GM19240 (cell line): ENCODE data around the gene LGALS9C.
"Not testable (repeated sequence)": the region's sequence is repeated elsewhere in the genome, so short reads cannot be mapped to it uniquely, and the experiment has no call there.

ENCODE experiments used
- DNase-seq: peaks from one replicate; pipeline ENCODE4 v3.0.0; 2011; ENCODE audit warnings: low spot score; ENCODE audit not compliant: insufficient read length

Gene LGALS9C

GRCh38 chr17:18478362-18478761 lies 1.8 kb downstream of the LGALS9C start:
- not testable (repeated sequence) for DNase-seq

GRCh38 chr17:18478977-18479595 lies 2.5 kb downstream of the LGALS9C start:
- not testable (repeated sequence) for DNase-seq

GRCh38 chr17:18481775-18482174 lies 5.2 kb downstream of the LGALS9C start:
- not testable (repeated sequence) for DNase-seq

- DNase-seq = not testable (repeated sequence)
These were observed 9.4 kb downstream of the LGALS9C start for GRCh38 chr17:18485936-18486464.

- not testable (repeated sequence) for DNase-seq
These were observed 11.0 kb downstream of the LGALS9C start for GRCh38 chr17:18487633-18488032.

- DNase-seq = not testable (repeated sequence)
These were observed 12.0 kb downstream of the LGALS9C start for GRCh38 chr17:18488622-18489021.

GRCh38 chr17:18490016-18490415 lies 13.4 kb downstream of the LGALS9C start:
- DNase-seq = not testable (repeated sequence)

GRCh38 chr17:18492712-18493480 lies 16.3 kb downstream of the LGALS9C start:
- not testable (repeated sequence) for DNase-seq

GRCh38 chr17:18494250-18494768 lies 17.7 kb downstream of the LGALS9C start:
- not testable (repeated sequence) for DNase-seq

GRCh38 chr17:18497044-18497443 lies 20.5 kb downstream of the LGALS9C start:
- DNase-seq = not testable (repeated sequence)

GRCh38 chr17:18499100-18499499 lies 22.5 kb downstream of the LGALS9C start:
- DNase-seq = not testable (repeated sequence)

GRCh38 chr17:18499756-18500155 lies 23.2 kb downstream of the LGALS9C start:
- DNase-seq = not testable (repeated sequence)

- not testable (repeated sequence) for DNase-seq
These were observed 23.7 kb downstream of the LGALS9C start for GRCh38 chr17:18500281-18500680.

- not testable (repeated sequence) for DNase-seq
These were observed 24.2 kb downstream of the LGALS9C start for GRCh38 chr17:18500816-18501215.

GRCh38 chr17:18503221-18503620 lies 26.6 kb downstream of the LGALS9C start:
- not testable (repeated sequence) for DNase-seq

- DNase-seq = not testable (repeated sequence)
These were observed 31.1 kb downstream of the LGALS9C start for GRCh38 chr17:18507729-18508128.

GRCh38 chr17:18508667-18509066 lies 32.1 kb downstream of the LGALS9C start:
- DNase-seq = not testable (repeated sequence)

- not testable (repeated sequence) for DNase-seq
These were observed 44.5 kb downstream of the LGALS9C start for GRCh38 chr17:18521100-18521499.

GRCh38 chr17:18525015-18525414 lies 48.4 kb downstream of the LGALS9C start:
- not testable (repeated sequence) for DNase-seq

- not testable (repeated sequence) for DNase-seq
These were observed 49.7 kb downstream of the LGALS9C start for GRCh38 chr17:18526168-18526800.

- DNase-seq = not testable (repeated sequence)
These were observed 50.8 kb downstream of the LGALS9C start for GRCh38 chr17:18527354-18527753.
